ENCODE measurements around the gene HFM1. TPM values are rescaled to one million over a fixed set of nuclear protein-coding genes. Genes with fewer than 3 reads are reported as not detected.

The HFM1 gene
- total and polyA plus RNA-seq, 9 of the 15 experiments (the other 6 are each of a cell fraction or from before 2014, with no cell fraction given): 1.5 to 6.4 (median 3.7) TPM

- no peak for TF ChIP-seq RERE (CRISPR knock-in tag; IDR thresholded peaks at IDR 0.05; ENCODE audit: borderline replicate concordance)
- TF ChIP-seq PRDM10 (IDR thresholded peaks at IDR 0.05; ENCODE audit: partially characterized antibody): peak; percentile 76
- no peak for TF ChIP-seq HIVEP1 (CRISPR knock-in tag; IDR thresholded peaks at IDR 0.05)
- TF ChIP-seq ETV5 (CRISPR knock-in tag; IDR thresholded peaks at IDR 0.05; ENCODE audit: low read depth): no peak
- TF ChIP-seq MEIS2 (IDR thresholded peaks at IDR 0.05; ENCODE audit: partially characterized antibody): peak; percentile 10
- no peak for TF ChIP-seq ZNF41 (CRISPR knock-in tag; conservative IDR thresholded peaks at IDR 0.05)
- no peak for TF ChIP-seq KDM2B (CRISPR knock-in tag; IDR thresholded peaks at IDR 0.05)
- peak; percentile 36 to 69 (median 42); a peak in 3 of 6 replicates for TF ChIP-seq CTCF (IDR thresholded peaks at IDR 0.05 in 2 of 3, conservative IDR thresholded peaks at IDR 0.05 in 1 of 3; ENCODE audit: insufficient read depth in 2 of 3, low read depth in 1 of 3, low read length in 3 of 3)
- TF ChIP-seq BRF1 (IDR thresholded peaks at IDR 0.05; ENCODE audit: borderline replicate concordance, extremely low read depth, insufficient read length): no peak
- TF ChIP-seq E2F1 (CRISPR knock-in tag; IDR thresholded peaks at IDR 0.05): no peak
- peak; percentile 63 to 67 for TF ChIP-seq RAD21 (CRISPR knock-in tag; conservative IDR thresholded peaks at IDR 0.05 in 1 of 2, IDR thresholded peaks at IDR 0.05 in 1 of 2)
- TF ChIP-seq E2F5 (CRISPR knock-in tag; IDR thresholded peaks at IDR 0.05): no peak
- TF ChIP-seq STAT5A (IDR thresholded peaks at IDR 0.05; ENCODE audit: borderline replicate concordance, low read length): no peak
- TF ChIP-seq SMAD2 (IDR thresholded peaks at IDR 0.05; ENCODE audit: low read depth, low read length): no peak
These were observed 2.6 kb downstream of the HFM1 start (continued) for GRCh38 chr1:91402023-91402422.

Measured in K562 (cell line).